NCI-H2227 (cell line): ENCODE data around the gene HDAC9.

Experiments
- DNase-seq: peaks from one replicate; lab custom pipeline; 2025; ENCODE audit not compliant: unreplicated experiment; lab: John Stamatoyannopoulos, UW

The HDAC9 gene

DNA sequence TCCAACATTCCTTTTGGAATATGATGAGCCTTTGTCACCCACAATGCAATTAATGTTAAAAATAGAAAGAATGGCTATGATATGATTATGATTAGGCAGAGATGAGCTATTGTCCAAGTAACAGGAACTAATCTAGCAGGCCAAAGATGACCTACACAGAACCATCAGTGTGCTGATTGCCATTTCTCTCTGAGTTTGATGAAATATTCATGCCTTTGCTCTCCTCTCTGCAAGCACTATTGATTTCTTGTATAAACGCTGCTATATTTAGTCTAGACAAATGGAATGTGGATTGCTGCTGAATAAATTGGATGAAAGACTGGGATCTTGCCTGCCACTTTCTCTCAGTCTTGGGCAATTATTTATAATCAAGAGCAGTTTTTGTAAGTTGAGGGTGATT, 85.4 kb downstream of the HDAC9 start:
- DNase-seq: peak; percentile 68

DNA sequence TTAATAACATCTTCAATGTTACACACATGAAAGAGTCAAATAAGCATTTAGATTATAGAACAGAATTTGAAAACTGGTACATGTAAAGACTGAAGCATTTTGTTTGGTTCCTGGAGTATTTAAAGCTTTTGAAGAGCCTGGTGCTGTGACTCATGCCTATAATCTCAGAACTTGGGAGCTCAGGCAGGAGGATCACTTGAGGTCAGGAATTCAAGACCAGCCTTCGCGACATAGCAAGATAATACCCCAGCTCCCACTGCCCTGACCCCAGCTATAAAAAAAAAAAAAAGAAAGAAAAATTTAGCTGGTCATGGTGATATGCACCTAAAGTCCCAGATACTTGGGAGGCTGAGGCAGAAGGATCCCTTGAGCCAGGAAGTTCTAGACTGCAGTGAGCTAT, 87.8 kb downstream of the HDAC9 start:
- DNase-seq: no peak

DNA sequence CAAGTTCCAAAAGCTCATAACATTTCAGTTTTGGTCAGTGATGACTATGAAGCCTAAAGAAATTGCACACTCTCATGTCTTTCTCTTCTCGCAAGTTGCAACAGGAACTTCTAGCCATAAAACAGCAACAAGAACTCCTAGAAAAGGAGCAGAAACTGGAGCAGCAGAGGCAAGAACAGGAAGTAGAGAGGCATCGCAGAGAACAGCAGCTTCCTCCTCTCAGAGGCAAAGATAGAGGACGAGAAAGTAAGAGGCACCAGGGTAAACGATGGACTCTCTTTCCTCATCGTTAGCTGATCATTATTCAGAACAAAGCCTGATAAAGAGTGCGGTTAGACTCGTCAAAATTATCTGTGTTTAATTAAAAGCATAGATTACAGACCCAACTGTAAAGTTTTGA, 94.7 kb downstream of the HDAC9 start:
- no peak for DNase-seq

DNA sequence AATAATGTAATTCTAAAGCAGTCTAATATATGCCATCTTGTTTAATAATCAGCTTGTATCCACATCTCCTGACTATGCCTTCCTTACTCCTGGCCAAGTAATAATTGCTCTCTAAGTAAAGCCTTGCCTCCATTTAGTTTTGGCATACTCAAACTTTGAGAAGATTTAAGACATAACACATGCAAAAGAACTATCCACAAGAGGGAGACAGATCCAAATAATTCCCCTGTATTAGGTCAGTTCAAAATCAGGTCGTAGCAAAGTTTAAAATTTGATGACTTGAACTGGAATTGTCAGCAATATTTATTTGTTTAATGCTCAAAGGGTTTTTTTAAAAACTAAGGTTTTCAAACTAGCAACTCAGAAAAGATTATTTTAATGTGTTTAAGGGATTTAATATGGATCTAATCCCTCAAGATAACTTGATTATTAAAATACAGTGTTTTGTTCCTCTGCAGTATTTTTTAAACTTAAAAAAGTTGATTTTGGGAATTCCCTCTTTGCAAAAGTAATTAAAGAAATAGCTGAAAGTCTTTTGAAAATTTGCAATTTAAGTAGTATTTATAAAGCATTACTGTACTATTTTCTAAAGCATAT, 95.3 kb downstream of the HDAC9 start:
- peak; percentile 21 for DNase-seq

DNA sequence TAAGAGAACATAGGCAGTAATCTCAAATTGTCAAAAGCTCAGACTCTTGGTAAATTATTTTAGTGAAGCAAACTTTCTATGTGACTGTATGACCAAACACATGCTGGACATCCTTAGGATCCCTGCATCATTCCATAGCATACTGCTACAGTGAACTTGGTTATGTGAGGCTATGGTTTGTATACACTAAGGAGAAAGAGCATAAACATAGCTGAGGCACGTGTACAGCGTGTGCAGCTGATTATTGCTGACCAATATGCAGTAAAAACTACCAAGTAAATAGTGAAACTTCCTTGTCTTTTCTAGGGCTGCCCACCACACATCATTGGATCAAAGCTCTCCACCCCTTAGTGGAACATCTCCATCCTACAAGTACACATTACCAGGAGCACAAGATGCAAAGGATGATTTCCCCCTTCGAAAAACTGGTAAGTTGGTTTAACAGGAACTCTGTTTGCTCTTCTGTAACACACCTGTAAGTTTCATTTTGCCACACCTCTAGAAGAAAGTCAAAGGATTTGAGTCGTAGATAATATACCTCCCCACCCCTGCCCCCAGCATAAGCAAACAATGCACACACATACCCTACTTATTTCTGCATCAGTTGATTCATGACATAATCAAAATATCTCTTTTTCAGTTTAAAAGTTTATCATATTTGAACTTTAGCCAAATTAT, 98.2 kb downstream of the HDAC9 start:
- no peak for DNase-seq

DNA sequence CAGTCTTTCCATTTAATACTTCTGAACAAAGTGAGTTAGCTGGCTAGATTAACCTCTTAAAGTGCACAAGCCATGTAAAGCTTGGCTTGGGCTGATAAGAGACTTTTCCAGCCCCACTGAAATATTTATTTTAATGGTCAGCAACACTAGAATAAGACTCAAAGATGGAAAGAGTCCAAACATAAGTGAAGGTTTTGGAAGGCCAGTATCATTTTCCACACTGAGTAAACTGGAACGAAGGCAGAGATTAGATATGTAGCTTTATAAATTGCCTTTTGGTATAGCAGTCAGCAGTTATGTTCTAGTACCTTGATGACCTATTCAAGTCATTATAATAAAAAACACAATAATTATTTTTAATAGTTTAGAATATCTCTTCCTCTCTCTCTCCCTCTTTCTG, 102.2 kb downstream of the HDAC9 start:
- no peak for DNase-seq

DNA sequence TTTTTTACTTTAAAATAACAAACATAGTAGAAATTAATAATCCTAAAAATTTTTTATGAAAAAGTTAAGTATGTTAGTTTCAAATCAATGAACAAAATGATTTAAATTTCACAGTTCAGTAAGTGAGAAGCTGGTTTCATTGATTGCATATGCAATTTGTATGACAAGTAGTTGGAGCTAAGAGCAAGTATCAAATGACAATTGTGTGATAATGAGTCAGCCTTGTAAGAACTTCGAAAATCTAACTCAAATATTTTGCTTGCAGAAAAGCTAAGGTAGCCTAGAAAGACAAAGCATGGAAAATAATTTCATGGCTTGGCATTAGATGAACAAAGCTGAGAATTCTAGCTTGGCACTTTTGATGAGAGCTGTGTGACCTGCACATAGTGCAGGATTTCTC, 111.5 kb downstream of the HDAC9 start:
- no peak for DNase-seq

DNA sequence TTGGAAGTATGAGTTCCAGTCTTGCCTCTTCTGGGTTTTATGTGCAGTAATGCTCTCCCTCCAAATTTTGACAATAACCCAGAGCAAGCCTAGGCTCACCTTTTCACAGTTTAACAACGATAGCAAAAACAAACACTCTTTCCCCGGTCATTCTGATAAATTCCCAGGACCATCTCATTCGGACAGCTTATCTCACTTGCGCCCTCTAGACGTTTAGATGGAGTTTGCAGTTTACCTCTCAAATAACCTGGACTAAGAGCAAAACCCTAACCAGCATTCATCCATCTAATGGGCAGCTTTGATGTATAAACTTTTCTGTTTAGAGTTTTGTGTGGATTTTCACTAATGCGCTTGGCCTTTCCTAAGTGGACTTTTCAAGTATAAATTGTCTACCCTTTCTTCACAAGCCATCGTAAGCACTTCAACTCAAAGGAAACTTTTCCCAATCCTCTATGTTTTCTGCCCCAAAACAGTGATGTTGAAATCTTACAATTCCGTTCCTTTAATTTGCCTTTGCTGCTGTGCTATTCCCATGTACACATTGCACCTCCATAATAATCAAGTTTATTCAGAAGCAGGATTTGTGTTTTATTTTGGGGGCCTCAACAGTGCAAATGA, 114.9 kb downstream of the HDAC9 start:
- peak; percentile 56 for DNase-seq

DNA sequence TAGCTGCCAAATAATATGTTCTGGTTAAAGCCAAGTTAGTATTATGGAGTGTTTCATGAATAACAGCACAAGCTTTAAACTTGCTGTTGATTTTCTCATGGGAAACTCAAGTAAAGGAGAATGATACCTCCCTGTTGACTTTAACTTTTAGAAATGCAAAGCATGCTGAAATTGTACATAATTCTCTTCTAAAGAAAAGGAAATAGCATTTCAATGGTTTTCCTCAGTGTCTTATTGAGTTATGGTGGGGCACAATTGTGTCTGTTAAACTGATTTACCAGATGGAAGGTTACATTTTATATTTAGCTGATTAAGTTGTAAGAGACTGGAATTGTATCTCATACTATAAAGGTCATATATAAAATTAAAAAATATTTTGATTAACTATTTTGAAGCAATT, 119.3 kb downstream of the HDAC9 start:
- no peak for DNase-seq

DNA sequence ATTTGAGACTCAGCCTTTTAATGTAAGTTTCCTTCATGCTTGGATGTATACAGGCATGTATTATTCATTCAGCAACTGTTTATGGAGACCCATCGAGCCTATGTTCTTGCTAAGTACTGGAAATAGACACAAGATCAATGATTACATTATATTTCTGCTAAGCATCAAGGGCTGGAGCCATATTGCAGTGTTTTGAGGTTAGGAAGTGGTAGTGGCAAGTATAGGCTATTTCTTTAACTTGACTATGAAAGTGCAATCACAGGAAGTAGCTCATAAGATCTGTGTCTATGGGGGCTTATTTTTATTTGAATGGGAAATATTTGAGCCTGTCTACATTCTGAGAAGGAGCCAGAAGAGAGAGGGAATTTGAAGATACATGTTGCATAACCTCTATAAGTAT, 123.8 kb downstream of the HDAC9 start:
- no peak for DNase-seq

DNA sequence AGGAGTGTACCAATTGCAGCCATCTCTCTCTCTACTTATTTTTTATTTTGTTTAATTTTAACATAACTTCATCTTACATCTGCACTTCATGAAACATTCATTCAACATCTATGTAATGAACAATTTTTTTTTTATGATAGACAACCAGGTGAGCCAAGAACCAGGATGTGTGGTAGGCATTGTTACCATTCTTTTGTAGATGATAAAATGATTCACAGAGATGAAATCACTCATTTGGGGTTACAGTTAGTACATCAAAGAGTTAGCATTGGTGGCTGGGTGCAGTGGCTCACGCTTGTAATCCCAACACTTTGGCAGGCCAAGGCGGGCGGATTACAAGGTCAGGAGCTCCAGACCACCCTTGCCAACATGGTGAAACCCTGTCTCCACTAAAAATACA, 127.8 kb downstream of the HDAC9 start:
- no peak for DNase-seq

DNA sequence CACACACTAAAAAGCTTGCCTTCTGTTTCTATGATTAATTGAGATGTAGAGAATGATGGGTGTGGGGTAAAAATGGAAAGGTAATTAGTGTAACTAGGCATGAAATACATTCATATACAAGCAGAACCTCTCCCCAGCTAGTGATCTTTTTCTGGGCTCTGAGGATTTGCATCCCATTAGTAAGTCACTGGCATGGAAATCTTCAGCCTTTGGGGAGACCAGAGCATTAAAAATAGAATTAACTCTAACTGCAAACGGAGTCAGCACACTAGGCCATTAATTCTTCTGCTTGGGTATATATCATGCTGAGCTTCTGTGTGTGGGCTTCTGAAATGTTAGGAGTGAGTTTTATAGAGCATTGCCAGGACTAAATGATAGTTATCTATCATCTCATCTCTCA, 128.9 kb downstream of the HDAC9 start:
- DNase-seq: no peak

DNA sequence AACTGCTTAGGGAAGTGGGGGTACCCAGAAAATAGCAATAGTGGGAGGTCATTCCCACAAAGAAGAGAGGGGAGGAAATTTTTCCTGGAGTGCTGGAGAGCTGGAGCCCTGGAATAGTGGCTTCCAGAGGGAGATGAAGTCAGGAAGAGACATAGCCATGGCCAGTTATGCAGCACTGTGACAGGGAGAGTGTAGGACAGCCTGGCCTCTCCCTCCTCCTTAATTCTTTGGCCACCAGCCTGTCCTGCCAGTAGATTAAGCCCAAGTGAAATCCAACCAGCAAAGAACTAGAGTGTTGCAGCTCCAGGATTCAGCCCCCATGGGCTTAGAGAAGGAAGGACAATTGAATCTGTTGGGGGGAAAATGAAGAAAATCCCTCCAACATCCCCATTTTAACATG, 130.5 kb downstream of the HDAC9 start:
- DNase-seq: no peak

DNA sequence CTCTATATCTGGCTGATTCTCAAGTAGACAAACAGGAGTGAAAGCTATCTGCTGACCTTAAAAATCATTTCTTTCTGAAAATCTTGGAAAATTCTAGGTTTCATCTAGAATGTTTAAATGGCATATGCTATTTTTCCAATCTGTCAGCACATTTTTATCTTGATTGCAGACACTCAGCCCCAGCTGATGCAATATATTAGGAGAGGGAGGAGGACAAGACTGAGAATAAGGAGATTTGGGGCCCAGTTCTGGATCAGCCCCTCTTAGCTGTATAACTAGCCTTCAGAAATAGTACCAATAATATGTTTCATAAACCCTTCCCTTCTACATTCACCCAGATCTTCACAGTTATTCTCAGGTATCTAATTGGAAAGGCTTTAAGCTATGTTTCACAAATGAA, 131.2 kb downstream of the HDAC9 start:
- no peak for DNase-seq

DNA sequence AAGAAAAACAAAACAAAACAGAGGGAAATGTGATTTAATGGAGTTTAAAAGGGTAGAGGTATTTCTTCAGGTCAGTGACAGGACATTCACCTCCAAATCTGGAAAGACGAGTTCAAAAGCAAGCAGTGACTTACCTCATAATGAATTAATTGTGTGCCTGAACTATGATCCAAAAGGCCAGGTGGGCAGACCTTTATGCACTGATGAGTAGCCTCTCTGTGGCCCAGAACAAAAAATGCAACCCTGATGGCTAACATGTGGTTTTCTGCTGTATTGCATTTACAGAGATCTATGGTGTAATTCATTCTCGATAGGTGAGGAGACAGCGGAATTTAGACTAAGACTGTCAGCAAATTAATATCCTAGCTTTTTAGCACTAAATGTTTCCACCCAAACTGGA, 142.0 kb downstream of the HDAC9 start:
- DNase-seq: no peak

DNA sequence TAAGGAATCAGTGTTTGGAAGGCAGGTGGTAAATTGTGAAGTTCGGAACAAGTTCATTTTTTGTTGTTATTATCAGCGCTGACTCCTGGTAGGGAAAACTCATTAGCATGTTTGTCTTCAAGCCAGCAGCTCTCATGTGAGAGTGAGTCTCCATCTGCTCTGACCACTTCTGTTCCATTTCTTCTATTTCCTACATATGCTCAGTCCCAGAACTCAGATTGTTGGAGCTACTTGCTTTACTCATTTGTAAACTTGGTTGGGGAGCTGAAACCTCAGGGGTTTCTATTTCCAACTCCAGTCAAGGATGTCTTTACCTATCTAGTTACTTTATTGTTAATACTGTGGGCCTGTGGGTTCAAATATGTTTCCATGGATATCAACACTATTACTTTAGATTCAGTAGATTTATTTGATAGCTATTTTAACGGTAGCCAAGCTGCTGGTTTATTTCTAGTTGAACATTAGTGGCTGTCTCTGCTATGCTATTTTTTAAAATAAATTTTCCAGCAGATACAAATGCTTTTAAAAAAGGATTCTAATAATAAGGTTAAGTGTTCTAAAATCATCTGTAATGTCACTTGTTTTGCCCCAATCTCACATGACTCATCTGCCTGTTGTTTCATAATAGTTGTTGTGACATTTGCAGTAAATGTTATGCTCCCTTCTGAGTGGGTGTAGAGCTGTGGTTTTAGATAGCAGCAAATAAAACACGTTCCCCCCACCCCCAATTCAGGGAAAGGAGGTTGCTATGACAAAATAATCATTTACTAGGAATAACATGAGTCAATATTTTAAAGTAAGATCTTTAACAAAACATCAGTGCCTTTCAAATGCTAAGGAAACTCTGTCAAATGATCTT, 143.3 kb downstream of the HDAC9 start:
- DNase-seq: no peak

DNA sequence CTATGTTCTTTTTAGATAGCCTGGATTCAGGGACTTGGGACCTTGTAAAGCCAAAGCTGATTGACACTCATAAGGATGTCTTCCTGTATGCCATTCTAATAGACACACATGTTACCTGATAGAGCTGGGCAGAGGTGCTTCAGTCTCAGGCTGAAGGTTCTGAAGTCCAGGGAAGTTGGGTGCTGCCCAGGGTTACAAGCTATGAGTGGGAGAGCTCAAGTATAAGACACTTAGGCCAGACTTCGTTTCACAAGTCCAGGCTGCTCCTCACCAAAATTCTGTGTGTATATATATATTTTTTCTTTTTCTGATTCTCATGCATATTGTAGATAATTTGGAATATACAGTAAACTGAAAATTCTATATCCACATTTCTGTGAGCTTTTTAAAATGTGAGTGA, 144.2 kb downstream of the HDAC9 start:
- DNase-seq: no peak

DNA sequence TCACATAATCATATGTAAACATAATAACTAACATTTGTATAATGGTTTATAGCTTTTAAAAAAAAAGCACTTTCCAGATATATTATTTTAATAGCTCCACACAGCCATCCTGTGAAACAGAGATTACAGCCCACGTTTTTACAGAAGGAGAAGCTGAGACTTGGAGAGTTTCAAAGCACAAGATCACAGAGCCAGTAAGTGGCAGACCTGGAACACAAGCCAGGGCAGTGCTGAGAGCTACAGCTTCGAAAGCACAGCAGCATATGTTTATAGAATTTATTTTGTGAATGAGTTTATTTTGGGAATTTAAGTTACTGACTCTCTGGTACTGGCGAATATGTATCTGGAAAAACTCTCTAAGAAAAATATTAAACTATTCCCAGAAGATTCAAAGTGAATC, 149.4 kb downstream of the HDAC9 start:
- no peak for DNase-seq

DNA sequence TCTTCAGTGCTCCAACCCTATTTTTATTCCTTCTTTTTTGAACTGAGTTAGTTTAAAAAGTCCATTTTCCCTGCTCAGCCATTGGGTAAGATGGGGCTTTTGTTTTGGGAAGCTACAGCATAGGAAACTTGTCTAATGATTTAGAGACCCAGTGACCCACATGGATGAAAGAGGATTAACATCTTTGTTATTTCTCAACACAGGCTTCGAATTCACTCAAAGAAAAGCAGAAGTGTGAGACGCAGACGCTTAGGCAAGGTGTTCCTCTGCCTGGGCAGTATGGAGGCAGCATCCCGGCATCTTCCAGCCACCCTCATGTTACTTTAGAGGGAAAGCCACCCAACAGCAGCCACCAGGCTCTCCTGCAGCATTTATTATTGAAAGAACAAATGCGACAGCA, 152.0 kb downstream of the HDAC9 start:
- no peak for DNase-seq

DNA sequence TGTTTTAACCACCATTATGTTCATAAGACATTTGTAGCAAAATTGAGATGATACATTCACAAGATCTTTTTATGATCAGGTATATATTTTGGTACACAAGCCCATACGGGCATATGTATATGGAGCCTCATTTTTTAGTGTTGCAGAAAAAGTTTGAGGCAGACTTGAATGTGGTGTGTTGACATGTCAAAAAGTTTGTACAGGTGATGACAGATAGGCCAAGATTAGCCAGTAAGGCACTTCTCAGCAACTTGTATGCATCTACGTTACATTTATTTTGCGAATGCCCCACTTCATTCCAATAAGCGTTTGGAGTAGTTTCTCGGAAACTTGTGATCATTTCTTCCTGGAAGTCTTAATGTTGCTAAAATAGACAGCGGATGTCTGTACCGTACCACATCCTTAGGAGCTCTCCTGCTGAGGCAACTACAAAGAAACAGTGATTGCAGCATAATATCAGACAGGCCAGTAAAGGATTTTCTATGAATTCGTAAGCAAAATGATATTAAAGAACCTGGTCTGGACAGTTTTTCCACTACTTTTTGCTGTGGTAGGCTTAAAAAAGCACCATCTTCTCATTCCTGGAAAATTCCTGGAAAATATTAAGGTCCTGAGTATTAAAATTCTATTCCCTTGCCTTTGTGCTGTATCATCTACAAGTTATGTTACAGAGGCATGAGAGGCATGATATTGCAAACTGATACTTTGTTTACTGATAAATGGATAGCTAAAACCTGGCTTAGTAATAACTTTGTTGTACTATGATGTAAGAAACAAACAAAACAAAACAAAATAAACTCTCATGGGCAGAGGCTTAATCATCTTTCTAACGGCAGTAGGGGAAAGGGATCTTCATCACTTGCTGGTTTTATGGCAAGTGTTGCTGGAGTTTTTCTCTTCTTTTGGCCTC, 153.6 kb downstream of the HDAC9 start:
- DNase-seq: no peak
